ENCODE measurements around the gene AUNIP. TPM values are rescaled to one million over a fixed set of nuclear protein-coding genes. Genes with fewer than 3 reads are reported as not detected.

Gene AUNIP
- total and polyA plus RNA-seq, 2 experiments from 2014 or later = 20.9 to 21.9 TPM

DNA sequence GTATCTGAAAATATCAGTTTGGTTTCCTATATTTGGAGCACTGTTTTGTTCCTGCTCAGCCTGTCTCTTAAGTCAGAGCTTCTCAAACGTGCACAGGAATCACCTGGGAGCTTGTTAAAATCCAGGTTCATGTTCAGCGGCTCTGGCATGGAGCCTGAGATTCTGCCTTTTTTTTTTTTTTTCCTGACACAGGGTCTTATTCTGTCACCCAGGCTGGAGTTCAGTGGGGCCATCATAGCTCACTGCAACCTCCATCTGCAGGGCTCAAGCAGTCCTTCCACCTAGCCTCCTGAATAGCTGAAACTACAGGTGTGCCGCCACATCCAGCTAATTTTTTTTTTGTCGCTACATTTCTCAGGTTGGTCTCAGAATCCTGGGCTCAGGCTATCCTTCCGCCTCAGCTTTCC, 71.5 kb downstream of the AUNIP start (continued):
- TF ChIP-seq, protein P1, sequence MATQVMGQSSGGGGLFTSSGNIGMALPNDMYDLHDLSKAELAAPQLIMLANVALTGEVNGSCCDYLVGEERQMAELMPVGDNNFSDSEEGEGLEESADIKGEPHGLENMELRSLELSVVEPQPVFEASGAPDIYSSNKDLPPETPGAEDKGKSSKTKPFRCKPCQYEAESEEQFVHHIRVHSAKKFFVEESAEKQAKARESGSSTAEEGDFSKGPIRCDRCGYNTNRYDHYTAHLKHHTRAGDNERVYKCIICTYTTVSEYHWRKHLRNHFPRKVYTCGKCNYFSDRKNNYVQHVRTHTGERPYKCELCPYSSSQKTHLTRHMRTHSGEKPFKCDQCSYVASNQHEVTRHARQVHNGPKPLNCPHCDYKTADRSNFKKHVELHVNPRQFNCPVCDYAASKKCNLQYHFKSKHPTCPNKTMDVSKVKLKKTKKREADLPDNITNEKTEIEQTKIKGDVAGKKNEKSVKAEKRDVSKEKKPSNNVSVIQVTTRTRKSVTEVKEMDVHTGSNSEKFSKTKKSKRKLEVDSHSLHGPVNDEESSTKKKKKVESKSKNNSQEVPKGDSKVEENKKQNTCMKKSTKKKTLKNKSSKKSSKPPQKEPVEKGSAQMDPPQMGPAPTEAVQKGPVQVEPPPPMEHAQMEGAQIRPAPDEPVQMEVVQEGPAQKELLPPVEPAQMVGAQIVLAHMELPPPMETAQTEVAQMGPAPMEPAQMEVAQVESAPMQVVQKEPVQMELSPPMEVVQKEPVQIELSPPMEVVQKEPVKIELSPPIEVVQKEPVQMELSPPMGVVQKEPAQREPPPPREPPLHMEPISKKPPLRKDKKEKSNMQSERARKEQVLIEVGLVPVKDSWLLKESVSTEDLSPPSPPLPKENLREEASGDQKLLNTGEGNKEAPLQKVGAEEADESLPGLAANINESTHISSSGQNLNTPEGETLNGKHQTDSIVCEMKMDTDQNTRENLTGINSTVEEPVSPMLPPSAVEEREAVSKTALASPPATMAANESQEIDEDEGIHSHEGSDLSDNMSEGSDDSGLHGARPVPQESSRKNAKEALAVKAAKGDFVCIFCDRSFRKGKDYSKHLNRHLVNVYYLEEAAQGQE (IDR thresholded peaks at IDR 0.05; ENCODE audit: unreplicated experiment) = no peak

DNA sequence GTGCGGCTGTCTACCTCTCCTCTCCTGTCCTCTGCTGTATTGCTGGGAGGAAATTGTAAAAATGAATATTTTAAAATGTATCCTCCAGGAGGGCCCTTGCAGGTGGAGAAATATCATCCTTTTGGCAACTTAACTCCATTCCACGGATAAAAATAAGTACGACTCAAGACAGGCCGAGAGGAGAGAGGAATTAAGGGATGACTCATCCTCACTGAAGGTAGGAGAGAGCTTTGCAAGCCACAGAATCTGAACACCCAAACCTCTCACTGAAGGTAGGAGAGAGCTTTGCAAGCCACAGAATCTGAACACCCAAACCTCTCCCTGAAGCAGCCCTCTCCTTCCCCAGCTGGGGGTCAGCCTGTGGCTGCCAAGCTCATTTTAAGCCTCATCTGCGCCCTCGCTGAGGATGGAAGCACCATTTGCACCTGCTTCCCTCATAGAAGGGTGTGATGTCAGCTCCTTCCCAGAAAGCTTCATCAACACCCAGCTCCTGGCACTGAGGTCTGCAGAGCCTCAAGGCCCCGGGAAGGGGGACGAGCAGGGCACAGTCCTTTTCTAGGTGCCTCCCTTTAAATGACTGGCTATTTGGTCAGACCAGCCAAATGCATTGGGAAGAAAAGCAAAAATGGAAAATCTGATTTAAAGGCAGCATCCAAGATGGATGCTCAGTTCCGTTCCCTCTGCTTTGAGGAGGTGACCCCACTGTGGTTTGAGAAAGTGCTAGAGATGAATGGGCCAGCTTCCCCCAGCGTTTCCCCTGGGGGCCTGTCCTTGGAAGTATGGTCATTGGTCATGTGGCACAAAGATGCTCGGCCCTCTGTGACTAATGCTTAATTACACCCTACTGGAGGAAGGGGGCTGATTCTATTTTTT, 72.1 kb downstream of the AUNIP start:
- DNase-seq (ENCODE audit: low spot score) (no peak), ATAC-seq (no peak)
- Mint-ChIP-seq H3K36me3 (ENCODE audit: low read depth) (no peaks in the 10 kb centered on the region), H3K9me3 (no peaks in the 10 kb centered on the region), H3K4me3 (no peak overlapping the region), H3K27me3 (ENCODE audit: insufficient read depth, low read depth, poor library complexity) (peaks cover 6% of the 10 kb centered on the region), H3K4me1 (peaks cover 17% of the 10 kb centered on the region), H3K27ac (no peak overlapping the region)
- no peak overlapping the region for H3K27ac ChIP-seq (ENCODE audit: low read depth)
- H3K9me2 ChIP-seq (ENCODE audit: insufficient read depth) = no peaks in the 10 kb centered on the region
- 0 out of 2 replicates have a peak, but pooled peaks cover 4% of the 10 kb centered on the region for H3K4me1 ChIP-seq (ENCODE audit: insufficient read depth)
- H3K4me2 ChIP-seq = no peak overlapping the region
- H3K79me2 ChIP-seq (replicated peaks; ENCODE audit: insufficient read depth) = no peaks in the 10 kb centered on the region
- no peak overlapping the region for H2AFZ ChIP-seq
- H3F3A ChIP-seq (replicated peaks; ENCODE audit: low read depth) = no peaks in the 10 kb centered on the region
- no peak overlapping the region for H3K4me3 ChIP-seq
- H3K36me3 ChIP-seq (ENCODE audit: insufficient read depth) = no peaks in the 10 kb centered on the region
- H3K27me3 ChIP-seq (ENCODE audit: insufficient read depth) = no peaks in the 10 kb centered on the region
- H4K20me1 ChIP-seq (replicated peaks; ENCODE audit: insufficient read depth) = no peaks in the 10 kb centered on the region; the same call in 1 of the 2 replicates
- TF ChIP-seq CREB1 (CRISPR knock-in tag; IDR thresholded peaks at IDR 0.05; ENCODE audit: low read depth) (no peak), EZH2 (IDR thresholded peaks at IDR 0.05; ENCODE audit: low read depth, unreplicated experiment) (no peak), NANOG (IDR thresholded peaks at IDR 0.05; ENCODE audit: borderline replicate concordance) (no peak), EZH2phosphoT487 (IDR thresholded peaks at IDR 0.05; ENCODE audit: unreplicated experiment) (no peak), JUNB (IDR thresholded peaks at IDR 0.05; ENCODE audit: unreplicated experiment) (no peak), ZNF331 (CRISPR knock-in tag; IDR thresholded peaks at IDR 0.05; ENCODE audit: low read depth) (no peak)
- TF ChIP-seq, protein P2, sequence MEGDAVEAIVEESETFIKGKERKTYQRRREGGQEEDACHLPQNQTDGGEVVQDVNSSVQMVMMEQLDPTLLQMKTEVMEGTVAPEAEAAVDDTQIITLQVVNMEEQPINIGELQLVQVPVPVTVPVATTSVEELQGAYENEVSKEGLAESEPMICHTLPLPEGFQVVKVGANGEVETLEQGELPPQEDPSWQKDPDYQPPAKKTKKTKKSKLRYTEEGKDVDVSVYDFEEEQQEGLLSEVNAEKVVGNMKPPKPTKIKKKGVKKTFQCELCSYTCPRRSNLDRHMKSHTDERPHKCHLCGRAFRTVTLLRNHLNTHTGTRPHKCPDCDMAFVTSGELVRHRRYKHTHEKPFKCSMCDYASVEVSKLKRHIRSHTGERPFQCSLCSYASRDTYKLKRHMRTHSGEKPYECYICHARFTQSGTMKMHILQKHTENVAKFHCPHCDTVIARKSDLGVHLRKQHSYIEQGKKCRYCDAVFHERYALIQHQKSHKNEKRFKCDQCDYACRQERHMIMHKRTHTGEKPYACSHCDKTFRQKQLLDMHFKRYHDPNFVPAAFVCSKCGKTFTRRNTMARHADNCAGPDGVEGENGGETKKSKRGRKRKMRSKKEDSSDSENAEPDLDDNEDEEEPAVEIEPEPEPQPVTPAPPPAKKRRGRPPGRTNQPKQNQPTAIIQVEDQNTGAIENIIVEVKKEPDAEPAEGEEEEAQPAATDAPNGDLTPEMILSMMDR (conservative IDR thresholded peaks at IDR 0.05; ENCODE audit: low read depth in 2 of 2) = no peak
- TF ChIP-seq, protein P3, sequence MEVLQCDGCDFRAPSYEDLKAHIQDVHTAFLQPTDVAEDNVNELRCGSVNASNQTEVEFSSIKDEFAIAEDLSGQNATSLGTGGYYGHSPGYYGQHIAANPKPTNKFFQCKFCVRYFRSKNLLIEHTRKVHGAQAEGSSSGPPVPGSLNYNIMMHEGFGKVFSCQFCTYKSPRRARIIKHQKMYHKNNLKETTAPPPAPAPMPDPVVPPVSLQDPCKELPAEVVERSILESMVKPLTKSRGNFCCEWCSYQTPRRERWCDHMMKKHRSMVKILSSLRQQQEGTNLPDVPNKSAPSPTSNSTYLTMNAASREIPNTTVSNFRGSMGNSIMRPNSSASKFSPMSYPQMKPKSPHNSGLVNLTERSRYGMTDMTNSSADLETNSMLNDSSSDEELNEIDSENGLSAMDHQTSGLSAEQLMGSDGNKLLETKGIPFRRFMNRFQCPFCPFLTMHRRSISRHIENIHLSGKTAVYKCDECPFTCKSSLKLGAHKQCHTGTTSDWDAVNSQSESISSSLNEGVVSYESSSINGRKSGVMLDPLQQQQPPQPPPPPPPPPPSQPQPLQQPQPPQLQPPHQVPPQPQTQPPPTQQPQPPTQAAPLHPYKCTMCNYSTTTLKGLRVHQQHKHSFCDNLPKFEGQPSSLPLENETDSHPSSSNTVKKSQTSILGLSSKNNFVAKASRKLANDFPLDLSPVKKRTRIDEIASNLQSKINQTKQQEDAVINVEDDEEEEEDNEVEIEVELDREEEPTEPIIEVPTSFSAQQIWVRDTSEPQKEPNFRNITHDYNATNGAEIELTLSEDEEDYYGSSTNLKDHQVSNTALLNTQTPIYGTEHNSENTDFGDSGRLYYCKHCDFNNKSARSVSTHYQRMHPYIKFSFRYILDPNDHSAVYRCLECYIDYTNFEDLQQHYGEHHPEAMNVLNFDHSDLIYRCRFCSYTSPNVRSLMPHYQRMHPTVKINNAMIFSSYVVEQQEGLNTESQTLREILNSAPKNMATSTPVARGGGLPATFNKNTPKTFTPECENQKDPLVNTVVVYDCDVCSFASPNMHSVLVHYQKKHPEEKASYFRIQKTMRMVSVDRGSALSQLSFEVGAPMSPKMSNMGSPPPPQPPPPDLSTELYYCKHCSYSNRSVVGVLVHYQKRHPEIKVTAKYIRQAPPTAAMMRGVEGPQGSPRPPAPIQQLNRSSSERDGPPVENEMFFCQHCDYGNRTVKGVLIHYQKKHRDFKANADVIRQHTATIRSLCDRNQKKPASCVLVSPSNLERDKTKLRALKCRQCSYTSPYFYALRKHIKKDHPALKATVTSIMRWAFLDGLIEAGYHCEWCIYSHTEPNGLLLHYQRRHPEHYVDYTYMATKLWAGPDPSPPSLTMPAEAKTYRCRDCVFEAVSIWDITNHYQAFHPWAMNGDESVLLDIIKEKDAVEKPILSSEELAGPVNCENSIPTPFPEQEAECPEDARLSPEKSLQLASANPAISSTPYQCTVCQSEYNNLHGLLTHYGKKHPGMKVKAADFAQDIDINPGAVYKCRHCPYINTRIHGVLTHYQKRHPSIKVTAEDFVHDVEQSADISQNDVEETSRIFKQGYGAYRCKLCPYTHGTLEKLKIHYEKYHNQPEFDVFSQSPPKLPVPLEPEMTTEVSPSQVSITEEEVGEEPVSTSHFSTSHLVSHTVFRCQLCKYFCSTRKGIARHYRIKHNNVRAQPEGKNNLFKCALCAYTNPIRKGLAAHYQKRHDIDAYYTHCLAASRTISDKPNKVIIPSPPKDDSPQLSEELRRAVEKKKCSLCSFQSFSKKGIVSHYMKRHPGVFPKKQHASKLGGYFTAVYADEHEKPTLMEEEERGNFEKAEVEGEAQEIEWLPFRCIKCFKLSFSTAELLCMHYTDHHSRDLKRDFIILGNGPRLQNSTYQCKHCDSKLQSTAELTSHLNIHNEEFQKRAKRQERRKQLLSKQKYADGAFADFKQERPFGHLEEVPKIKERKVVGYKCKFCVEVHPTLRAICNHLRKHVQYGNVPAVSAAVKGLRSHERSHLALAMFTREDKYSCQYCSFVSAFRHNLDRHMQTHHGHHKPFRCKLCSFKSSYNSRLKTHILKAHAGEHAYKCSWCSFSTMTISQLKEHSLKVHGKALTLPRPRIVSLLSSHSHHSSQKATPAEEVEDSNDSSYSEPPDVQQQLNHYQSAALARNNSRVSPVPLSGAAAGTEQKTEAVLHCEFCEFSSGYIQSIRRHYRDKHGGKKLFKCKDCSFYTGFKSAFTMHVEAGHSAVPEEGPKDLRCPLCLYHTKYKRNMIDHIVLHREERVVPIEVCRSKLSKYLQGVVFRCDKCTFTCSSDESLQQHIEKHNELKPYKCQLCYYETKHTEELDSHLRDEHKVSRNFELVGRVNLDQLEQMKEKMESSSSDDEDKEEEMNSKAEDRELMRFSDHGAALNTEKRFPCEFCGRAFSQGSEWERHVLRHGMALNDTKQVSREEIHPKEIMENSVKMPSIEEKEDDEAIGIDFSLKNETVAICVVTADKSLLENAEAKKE (CRISPR knock-in tag; IDR thresholded peaks at IDR 0.05) = no peak
- TF ChIP-seq, protein P4, sequence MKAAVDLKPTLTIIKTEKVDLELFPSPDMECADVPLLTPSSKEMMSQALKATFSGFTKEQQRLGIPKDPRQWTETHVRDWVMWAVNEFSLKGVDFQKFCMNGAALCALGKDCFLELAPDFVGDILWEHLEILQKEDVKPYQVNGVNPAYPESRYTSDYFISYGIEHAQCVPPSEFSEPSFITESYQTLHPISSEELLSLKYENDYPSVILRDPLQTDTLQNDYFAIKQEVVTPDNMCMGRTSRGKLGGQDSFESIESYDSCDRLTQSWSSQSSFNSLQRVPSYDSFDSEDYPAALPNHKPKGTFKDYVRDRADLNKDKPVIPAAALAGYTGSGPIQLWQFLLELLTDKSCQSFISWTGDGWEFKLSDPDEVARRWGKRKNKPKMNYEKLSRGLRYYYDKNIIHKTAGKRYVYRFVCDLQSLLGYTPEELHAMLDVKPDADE (IDR thresholded peaks at IDR 0.05) = no peak

Measured in GM23338 (cell line).